ENCODE results near the gene TYW1B.
"Not testable (repeated sequence)": the region's sequence is repeated elsewhere in the genome, so short reads cannot be mapped to it uniquely, and the experiment has no call there.

- TF ChIP-seq, protein P1, sequence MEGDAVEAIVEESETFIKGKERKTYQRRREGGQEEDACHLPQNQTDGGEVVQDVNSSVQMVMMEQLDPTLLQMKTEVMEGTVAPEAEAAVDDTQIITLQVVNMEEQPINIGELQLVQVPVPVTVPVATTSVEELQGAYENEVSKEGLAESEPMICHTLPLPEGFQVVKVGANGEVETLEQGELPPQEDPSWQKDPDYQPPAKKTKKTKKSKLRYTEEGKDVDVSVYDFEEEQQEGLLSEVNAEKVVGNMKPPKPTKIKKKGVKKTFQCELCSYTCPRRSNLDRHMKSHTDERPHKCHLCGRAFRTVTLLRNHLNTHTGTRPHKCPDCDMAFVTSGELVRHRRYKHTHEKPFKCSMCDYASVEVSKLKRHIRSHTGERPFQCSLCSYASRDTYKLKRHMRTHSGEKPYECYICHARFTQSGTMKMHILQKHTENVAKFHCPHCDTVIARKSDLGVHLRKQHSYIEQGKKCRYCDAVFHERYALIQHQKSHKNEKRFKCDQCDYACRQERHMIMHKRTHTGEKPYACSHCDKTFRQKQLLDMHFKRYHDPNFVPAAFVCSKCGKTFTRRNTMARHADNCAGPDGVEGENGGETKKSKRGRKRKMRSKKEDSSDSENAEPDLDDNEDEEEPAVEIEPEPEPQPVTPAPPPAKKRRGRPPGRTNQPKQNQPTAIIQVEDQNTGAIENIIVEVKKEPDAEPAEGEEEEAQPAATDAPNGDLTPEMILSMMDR (IDR thresholded peaks at IDR 0.05; ENCODE audit: low read depth, low read length, missing input control), result not testable (repeated sequence)
- TF ChIP-seq MAX (IDR thresholded peaks at IDR 0.05); HNF4G (IDR thresholded peaks at IDR 0.05); YY1 (IDR thresholded peaks at IDR 0.05); GABPA (IDR thresholded peaks at IDR 0.05 in 1 of 2, conservative IDR thresholded peaks at IDR 0.05 in 1 of 2); JUND (IDR thresholded peaks at IDR 0.05); RAD21 (IDR thresholded peaks at IDR 0.05); TAF1 (conservative IDR thresholded peaks at IDR 0.05); SP1 (IDR thresholded peaks at IDR 0.05); EGR1 (IDR thresholded peaks at IDR 0.05; ENCODE audit: low read depth in 2 of 2): not testable (repeated sequence)
- TF ChIP-seq, protein P2, sequence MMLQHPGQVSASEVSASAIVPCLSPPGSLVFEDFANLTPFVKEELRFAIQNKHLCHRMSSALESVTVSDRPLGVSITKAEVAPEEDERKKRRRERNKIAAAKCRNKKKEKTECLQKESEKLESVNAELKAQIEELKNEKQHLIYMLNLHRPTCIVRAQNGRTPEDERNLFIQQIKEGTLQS (IDR thresholded peaks at IDR 0.05), result not testable (repeated sequence)
- TF ChIP-seq, protein P3, sequence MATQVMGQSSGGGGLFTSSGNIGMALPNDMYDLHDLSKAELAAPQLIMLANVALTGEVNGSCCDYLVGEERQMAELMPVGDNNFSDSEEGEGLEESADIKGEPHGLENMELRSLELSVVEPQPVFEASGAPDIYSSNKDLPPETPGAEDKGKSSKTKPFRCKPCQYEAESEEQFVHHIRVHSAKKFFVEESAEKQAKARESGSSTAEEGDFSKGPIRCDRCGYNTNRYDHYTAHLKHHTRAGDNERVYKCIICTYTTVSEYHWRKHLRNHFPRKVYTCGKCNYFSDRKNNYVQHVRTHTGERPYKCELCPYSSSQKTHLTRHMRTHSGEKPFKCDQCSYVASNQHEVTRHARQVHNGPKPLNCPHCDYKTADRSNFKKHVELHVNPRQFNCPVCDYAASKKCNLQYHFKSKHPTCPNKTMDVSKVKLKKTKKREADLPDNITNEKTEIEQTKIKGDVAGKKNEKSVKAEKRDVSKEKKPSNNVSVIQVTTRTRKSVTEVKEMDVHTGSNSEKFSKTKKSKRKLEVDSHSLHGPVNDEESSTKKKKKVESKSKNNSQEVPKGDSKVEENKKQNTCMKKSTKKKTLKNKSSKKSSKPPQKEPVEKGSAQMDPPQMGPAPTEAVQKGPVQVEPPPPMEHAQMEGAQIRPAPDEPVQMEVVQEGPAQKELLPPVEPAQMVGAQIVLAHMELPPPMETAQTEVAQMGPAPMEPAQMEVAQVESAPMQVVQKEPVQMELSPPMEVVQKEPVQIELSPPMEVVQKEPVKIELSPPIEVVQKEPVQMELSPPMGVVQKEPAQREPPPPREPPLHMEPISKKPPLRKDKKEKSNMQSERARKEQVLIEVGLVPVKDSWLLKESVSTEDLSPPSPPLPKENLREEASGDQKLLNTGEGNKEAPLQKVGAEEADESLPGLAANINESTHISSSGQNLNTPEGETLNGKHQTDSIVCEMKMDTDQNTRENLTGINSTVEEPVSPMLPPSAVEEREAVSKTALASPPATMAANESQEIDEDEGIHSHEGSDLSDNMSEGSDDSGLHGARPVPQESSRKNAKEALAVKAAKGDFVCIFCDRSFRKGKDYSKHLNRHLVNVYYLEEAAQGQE (IDR thresholded peaks at IDR 0.05), result not testable (repeated sequence)
Observed at GRCh38 chr7:72621761-72622187, 206.2 kb downstream of the TYW1B start.
